GM12878 (cell line): Measurements from ENCODE around the gene PIR. TPM values are rescaled to one million over a fixed set of nuclear protein-coding genes. Genes with fewer than 3 reads are reported as not detected.
A peak's percentile ranks its signal among the peaks of the same experiment; 100 is the strongest.

Experiments used
- ATAC-seq: fragments of 200-7000 bp; cut with Tn5 transposase; 3 replicates; pipeline ENCODE4 v1.9.1; 2020; ENCODE audit warnings: mild to moderate bottlenecking, moderate library complexity
- BruUV-seq: library from RNA; stranded (reverse); fragments of 400-500 nt; replicated peaks from 2 replicates; lab custom pipeline; 2021; lab: Mats Ljungman, UMichigan
- CTCF ChIA-PET: fragments of 300-600 bp; sonication (Branson Sonifier 250); formaldehyde crosslinking; extraction: SDS; loops from one replicate; lab custom pipeline; 2021; ENCODE audit warnings: inconsistent platforms; lab: Yijun Ruan, JAX
- POLR2A ChIA-PET: fragments of 350-600 bp; formaldehyde crosslinking; extraction: SDS; loops from one replicate; lab custom pipeline; 2021; ENCODE audit warnings: inconsistent platforms; lab: Charles Lee
- RAD21 ChIA-PET: fragments of 300-600 bp; sonication (Branson Sonifier 250); formaldehyde crosslinking; loops from one replicate; lab custom pipeline; 2023; ENCODE audit warnings: antibody characterized with exemption; ENCODE audit not compliant: unreplicated experiment; lab: Charles Lee
- SMC1A ChIA-PET: fragments of 300-600 bp; sonication (Branson Sonifier 250); formaldehyde crosslinking; loops from one replicate; lab custom pipeline; 2023; ENCODE audit not compliant: unreplicated experiment, uncharacterized antibody; lab: Charles Lee
- DNase-seq: peaks from one replicate; pipeline ENCODE4 v3.0.0-alpha.2; 2011; ENCODE audit warnings: low read depth, low spot score
- FAIRE-seq: peaks from 3 replicates; lab custom pipeline; 2011; peaks lifted over from hg19 to GRCh38; lab: Jason Lieb, UNC
- H2AFZ ChIP-seq: 2 replicates; pipeline ENCODE4 v1.6.0; 2011; ENCODE audit warnings: low read depth, low read length, control low read depth; ENCODE audit not compliant: control insufficient read depth
- H3K27ac ChIP-seq: 2 replicates; pipeline ENCODE4 v1.5.1; 2011; ENCODE audit warnings: control low read depth; ENCODE audit not compliant: control insufficient read depth, insufficient read depth
- H3K27me3 ChIP-seq, 2 experiments: replicated peaks in 1 of 2; 2 replicates each; pipeline versions ENCODE4 v1.6.0 to v1.6.1; 2011; ENCODE audit warnings: low read length in 1 of 2; ENCODE audit not compliant: control insufficient read depth in 2 of 2, insufficient read depth in 2 of 2
- H3K36me3 ChIP-seq, 2 experiments: 2 replicates each; pipeline ENCODE4 v1.5.1; 2011; ENCODE audit warnings: low read length in 1 of 2; ENCODE audit not compliant: control insufficient read depth in 2 of 2, insufficient read depth in 2 of 2
- H3K4me1 ChIP-seq: 2 replicates; pipeline ENCODE4 v1.6.1; 2011; ENCODE audit warnings: mild to moderate bottlenecking, low read length, moderate library complexity, mixed read lengths; ENCODE audit not compliant: control insufficient read depth, insufficient read depth
- H3K4me2 ChIP-seq: 2 replicates; pipeline ENCODE4 v1.6.0; 2011; ENCODE audit warnings: control low read depth; ENCODE audit not compliant: control insufficient read depth, insufficient read depth
- H3K4me3 ChIP-seq: fragments of 200-600 bp; sonication (generic); 2 replicates; pipeline ENCODE4 v1.5.1; 2016
- H3K79me2 ChIP-seq: 2 replicates; pipeline ENCODE4 v1.6.0; 2011; ENCODE audit warnings: low read length; ENCODE audit not compliant: control insufficient read depth, insufficient read depth
- H3K9ac ChIP-seq: 2 replicates; pipeline ENCODE4 v1.8.0; 2011; ENCODE audit warnings: low read length, control low read depth, mixed read lengths; ENCODE audit not compliant: control insufficient read depth, insufficient read depth
- H3K9me3 ChIP-seq: replicated peaks from 3 replicates; pipeline ENCODE4 v1.5.1; 2011; ENCODE audit warnings: mild to moderate bottlenecking, low read length; ENCODE audit not compliant: control insufficient read depth, insufficient read depth
- H4K20me1 ChIP-seq: 2 replicates; pipeline ENCODE4 v1.6.0; 2011; ENCODE audit not compliant: control insufficient read depth, insufficient read depth
- EP300 ChIP-seq, 2 experiments: fragments of 150-350 bp in 1 of 2; IDR thresholded peaks; 2 replicates each; pipeline ENCODE4 v1.6.1; 2011 to 2012; ENCODE audit warnings: low read depth in 2 of 2, low read length in 2 of 2, borderline replicate concordance in 1 of 2, improper control_type of control experiment in 1 of 2, inconsistent platforms in 1 of 2; ENCODE audit not compliant: control insufficient read depth in 1 of 2
- GATAD2B ChIP-seq: fragments of 450-650 bp; conservative IDR thresholded peaks from 2 replicates; pipeline ENCODE4 v1.6.1; 2017; ENCODE audit warnings: low read depth, mild to moderate bottlenecking, moderate library complexity
- NKRF ChIP-seq: fragments of 450-650 bp; conservative IDR thresholded peaks from 2 replicates; pipeline ENCODE4 v1.6.1; 2017; ENCODE audit warnings: mild to moderate bottlenecking, moderate library complexity
- WGBS: methylation state at CpG from one replicate; pipeline ENCODE4 v1.1.6; 2016; ENCODE audit warnings: low lambda C conversion rate; ENCODE audit not compliant: insufficient replicate concordance, insufficient coverage; ENCODE audit errors: missing lambda C conversion rate; 5-methylcytosine and 5-hydroxymethylcytosine counted together
- in situ Hi-C: fragments of 300-500 bp; cut with MboI; formaldehyde crosslinking; loops from 9 replicates; pipeline ENCODE4 v1.14.3; 2018; ENCODE audit warnings: mixed read lengths
- intact Hi-C: fragments of 100-400 bp; cut with micrococcal nuclease; formaldehyde crosslinking; loops from one replicate; pipeline ENCODE4 v1.14.2; 2022; ENCODE audit not compliant: unreplicated experiment
- polyA plus RNA-seq, 11 experiments: library from polyadenylated mRNA; depleted of rRNA in 4 of 11; unstranded in 6 of 11; stranded (reverse) in 5 of 11; fragments of >200 nt; fragmentation: Nextera tagmentation in 4 of 11; fragmentation: Illumina TruSeq in 1 of 11; extraction: Ambion mirVana in 4 of 11; extraction: Trizol in 1 of 11; gene quantifications; 1 replicate in 1 of 11; 2 replicates in 10 of 11; pipeline versions ENCODE4 v1.2.1 to v1.2.3, GENCODE V29; 2011 to 2016; ENCODE audit warnings: inconsistent platforms in 2 of 11, missing spikeins in 2 of 11, low read depth in 1 of 11
- total RNA-seq, 4 experiments: library from RNA; depleted of rRNA in 3 of 4; stranded (reverse); fragments of >200 nt in 3 of 4; fragmentation: Illumina TruSeq in 1 of 4; extraction: Trizol in 1 of 4; gene quantifications; 2 replicates each; pipeline versions ENCODE4 v1.2.1 to v1.2.3, GENCODE V29; 2013 to 2021

The PIR gene
- total and polyA plus RNA-seq, 10 of the 15 experiments (the other 5 are each of a cell fraction or from before 2014, with no cell fraction given) = 3.8 to 16.5 (median 7.3) TPM

- no peak for FAIRE-seq
- Histone ChIP-seq H3K4me2 (peak overlapping the region; percentile 39), H4K20me1 (no peaks in the 10 kb centered on the region)
- ChIA-PET SMC1A (interaction anchor here (1.0 kb wide), 1 partner anchor 13 kb away, joined by 3 read pairs; no protein-coding TSS in a partner anchor), POLR2A (no interaction called here)
- DNase-seq = no peak
- WGBS = 24% methylated on average over 10 of the region's 10 CpGs
- intact Hi-C loops = no loop called here
- 0 out of 2 replicates have a peak, but pooled peaks have one; percentile 1 for TF ChIP-seq NKRF
- TF ChIP-seq EP300 (IDR thresholded peaks at IDR 0.05; ENCODE audit: borderline replicate concordance in 1 of 2, control insufficient read depth in 1 of 2, low read depth in 2 of 2, low read length in 2 of 2) = 0 out of 4 replicates have a peak, but pooled peaks of 1 of the 2 experiments have one; percentile 14
- TF ChIP-seq GATAD2B = no peak
- TF ChIP-seq, all 136 proteins: peak for 2
- Histone ChIP-seq H3K9ac (0 out of 2 replicates have a peak overlapping the region, but pooled peaks have one; percentile 1), H3K4me3 (peak overlapping the region; percentile 50; the same call in 1 of the 2 replicates), H3K9me3 (no peaks in the 10 kb centered on the region), H3K36me3 (peaks cover 0 to 3% of the 10 kb centered on the region in 2 experiments; a peak in 1 of 4 replicates), H3K27ac (no peak overlapping the region), H3K27me3 (no peaks in the 10 kb centered on the region), H3K4me1 (no peaks in the 10 kb centered on the region), H2AFZ (peak overlapping the region; percentile 76), H3K79me2 (peaks cover 14% of the 10 kb centered on the region)
- in situ Hi-C loops = no loop called here
- RAD21 ChIA-PET = interaction anchor here (0.7 to 1.0 kb wide), 3 partner anchors 36 to 132 kb away, joined by 3 read pairs; no protein-coding TSS in a partner anchor
- BruUV-seq = no TSS peak
- CTCF ChIA-PET = interaction anchor here (0.9 to 1.0 kb wide), 2 partner anchors 11 to 36 kb away, joined by 4 to 5 read pairs; no protein-coding TSS in a partner anchor
- ATAC-seq = peak; percentile 9
These were observed 157.1 kb downstream of the PIR start for GRCh38 chrX:15336023-15336413.
